Measurements from ENCODE around the gene FNDC3A.
A peak's percentile ranks its signal among the peaks of the same experiment; 100 is the strongest.

FNDC3A gene

DNA sequence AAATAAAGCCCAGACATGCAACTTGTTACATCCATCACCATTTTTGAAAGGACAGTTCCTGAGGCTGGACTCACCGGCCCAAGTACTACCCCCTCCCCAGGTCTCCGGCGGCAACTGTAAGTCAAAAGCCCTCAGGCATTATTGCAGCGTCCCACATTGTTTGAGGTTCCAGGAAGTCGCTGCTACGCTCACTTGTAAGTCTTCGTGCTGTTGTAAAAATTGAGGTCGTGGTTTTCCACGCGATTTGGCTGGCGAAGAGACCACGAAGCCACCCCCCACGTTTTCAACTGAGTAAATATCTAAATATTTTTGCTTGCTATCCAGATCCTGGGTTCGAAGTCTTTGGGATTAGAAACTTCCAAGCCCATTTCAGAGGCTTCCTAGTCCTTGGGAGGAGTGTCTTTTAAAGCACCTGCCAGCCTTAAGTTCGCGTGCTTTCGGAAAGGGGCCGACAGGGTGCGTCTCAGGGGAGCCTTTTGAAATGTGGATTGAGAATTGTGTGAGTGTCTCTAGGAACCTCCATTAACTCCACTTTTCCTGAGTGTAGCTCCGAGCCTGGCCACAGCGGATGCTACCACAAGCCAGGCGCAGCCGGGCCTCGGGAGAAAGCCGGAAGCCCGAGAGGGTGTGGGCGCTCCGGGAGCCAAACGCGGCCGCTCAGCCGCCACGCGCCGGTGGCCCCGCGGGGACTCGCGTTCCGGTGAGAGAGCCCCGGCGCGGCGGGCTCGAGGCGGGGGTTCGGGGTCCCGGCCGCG, 434 bp upstream of the FNDC3A start:
- H3K4me3 ChIP-seq (ENCODE audit: control insufficient read depth, low read depth, low read length), result peak overlapping the region; percentile 79
- TF ChIP-seq CTCF (conservative IDR thresholded peaks at IDR 0.05; ENCODE audit: control insufficient read depth, insufficient read depth, low read depth, low read length), result peak; percentile 11
- peak; percentile 57 for DNase-seq (ENCODE audit: low read depth)

- peak overlapping the region; percentile 79 for H3K4me3 ChIP-seq (ENCODE audit: control insufficient read depth, low read depth, low read length)
- no peak for DNase-seq (ENCODE audit: low read depth)
- no peak for TF ChIP-seq CTCF (conservative IDR thresholded peaks at IDR 0.05; ENCODE audit: control insufficient read depth, insufficient read depth, low read depth, low read length)
Observed at GRCh38 chr13:48976576-48977285, 1.0 kb downstream of the FNDC3A start.

- peak; percentile 35 for DNase-seq (ENCODE audit: low read depth)
- H3K4me3 ChIP-seq (ENCODE audit: control insufficient read depth, low read depth, low read length), result peak overlapping the region; percentile 79
- TF ChIP-seq CTCF (conservative IDR thresholded peaks at IDR 0.05; ENCODE audit: control insufficient read depth, insufficient read depth, low read depth, low read length), result no peak
Observed at GRCh38 chr13:48977286-48977625, 1.5 kb downstream of the FNDC3A start.

DNA sequence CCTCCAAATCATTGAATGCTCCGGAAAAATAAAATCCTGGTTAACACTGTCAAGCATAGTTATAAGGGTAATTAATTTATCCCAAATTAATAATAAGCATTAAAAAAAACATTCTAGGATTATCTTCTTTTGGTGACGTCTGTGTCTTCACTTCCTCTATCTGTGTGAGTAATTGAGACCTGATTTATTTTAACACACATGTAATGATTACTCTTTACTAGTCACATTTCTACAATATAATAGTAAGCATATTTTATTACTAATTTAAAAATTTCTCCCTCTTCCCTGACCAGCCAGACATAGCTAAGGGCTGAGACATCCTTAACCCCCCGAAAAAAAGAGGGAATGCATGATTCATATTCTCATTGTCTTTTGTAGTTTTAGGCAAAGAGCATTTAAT, 2.3 kb downstream of the FNDC3A start:
- DNase-seq (ENCODE audit: low read depth), result peak; percentile 55
- peak overlapping the region; percentile 79 for H3K4me3 ChIP-seq (ENCODE audit: control insufficient read depth, low read depth, low read length)
- TF ChIP-seq CTCF (conservative IDR thresholded peaks at IDR 0.05; ENCODE audit: control insufficient read depth, insufficient read depth, low read depth, low read length), result no peak

GRCh38 chr13:48978942-48979601, 3.4 kb downstream of the FNDC3A start:
- H3K4me3 ChIP-seq (ENCODE audit: control insufficient read depth, low read depth, low read length), result no peak overlapping the region
- DNase-seq (ENCODE audit: low read depth), result no peak
- no peak for TF ChIP-seq CTCF (conservative IDR thresholded peaks at IDR 0.05; ENCODE audit: control insufficient read depth, insufficient read depth, low read depth, low read length)

DNA sequence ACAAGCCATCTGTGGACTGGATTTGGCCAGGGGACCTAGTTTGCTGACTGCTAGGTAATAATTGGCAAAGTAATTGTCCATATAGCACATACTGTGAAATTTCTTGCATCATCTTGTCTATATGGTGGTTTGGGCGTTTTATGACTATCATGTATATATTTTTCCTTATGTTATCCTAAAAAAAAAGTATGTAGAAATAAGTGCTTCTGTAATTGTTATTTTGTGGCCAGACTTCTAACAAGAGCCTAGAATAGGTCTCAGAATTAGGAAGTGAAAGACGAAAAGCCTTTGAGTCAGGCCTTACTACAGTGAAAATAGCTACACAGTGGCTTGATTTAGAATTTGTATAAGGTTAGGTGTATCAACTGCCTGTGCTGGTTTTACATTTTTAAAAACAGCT, 4.2 kb downstream of the FNDC3A start:
- no peak for DNase-seq (ENCODE audit: low read depth)
- no peak for TF ChIP-seq CTCF (conservative IDR thresholded peaks at IDR 0.05; ENCODE audit: control insufficient read depth, insufficient read depth, low read depth, low read length)
- H3K4me3 ChIP-seq (ENCODE audit: control insufficient read depth, low read depth, low read length), result no peak overlapping the region
